HG03378 (cell line): Measurements from ENCODE around the gene DTWD2.
"Not testable (repeated sequence)": the region's sequence is repeated elsewhere in the genome, so short reads cannot be mapped to it uniquely, and the experiment has no call there.

Source experiments
- ATAC-seq: cut with Tn5 transposase; IDR thresholded peaks from one replicate; pipeline ENCODE4 v1.9.1; 2021; ENCODE audit warnings: mild to moderate bottlenecking, moderate library complexity; ENCODE audit not compliant: unreplicated experiment

DTWD2 gene

GRCh38 chr5:118998861-118999260 is 10.5 kb upstream of the DTWD2 start:
- not testable (repeated sequence) for ATAC-seq

- no peak for ATAC-seq
Observed at GRCh38 chr5:118996098-118996497, 7.8 kb upstream of the DTWD2 start.

GRCh38 chr5:118994595-118994994 is 6.2 kb upstream of the DTWD2 start:
- ATAC-seq, result no peak

GRCh38 chr5:118993118-118993517 is 4.8 kb upstream of the DTWD2 start:
- not testable (repeated sequence) for ATAC-seq

- not testable (repeated sequence) for ATAC-seq
Observed at GRCh38 chr5:118992055-118992454, 3.7 kb upstream of the DTWD2 start.

- no peak for ATAC-seq
Observed at GRCh38 chr5:118990582-118990981, 2.2 kb upstream of the DTWD2 start.

- no peak for ATAC-seq
Observed at GRCh38 chr5:118989816-118990215, 1.5 kb upstream of the DTWD2 start.

- no peak for ATAC-seq
Observed at GRCh38 chr5:118988866-118989180, 476 bp upstream of the DTWD2 start.

- ATAC-seq, result no peak
Observed at GRCh38 chr5:118984602-118985001, 3.7 kb downstream of the DTWD2 start.

GRCh38 chr5:118981783-118982182 is 6.6 kb downstream of the DTWD2 start:
- ATAC-seq, result no peak

- no peak for ATAC-seq
Observed at GRCh38 chr5:118980438-118980837, 7.9 kb downstream of the DTWD2 start.

- no peak for ATAC-seq
Observed at GRCh38 chr5:118980017-118980416, 8.3 kb downstream of the DTWD2 start.

- ATAC-seq, result not testable (repeated sequence)
Observed at GRCh38 chr5:118973779-118974445, 14.4 kb downstream of the DTWD2 start.

GRCh38 chr5:118968925-118969375 is 19.4 kb downstream of the DTWD2 start:
- ATAC-seq, result no peak

GRCh38 chr5:118968406-118968911 is 19.9 kb downstream of the DTWD2 start:
- ATAC-seq, result no peak

GRCh38 chr5:118967059-118967508 is 21.3 kb downstream of the DTWD2 start:
- ATAC-seq, result no peak

- ATAC-seq, result no peak
Observed at GRCh38 chr5:118965890-118966289, 22.5 kb downstream of the DTWD2 start.

GRCh38 chr5:118964970-118965369 is 23.4 kb downstream of the DTWD2 start:
- ATAC-seq, result not testable (repeated sequence)

GRCh38 chr5:118964388-118964787 is 24.0 kb downstream of the DTWD2 start:
- ATAC-seq, result not testable (repeated sequence)

- ATAC-seq, result no peak
Observed at GRCh38 chr5:118963169-118963568, 25.2 kb downstream of the DTWD2 start.

- ATAC-seq, result no peak
Observed at GRCh38 chr5:118960557-118960956, 27.8 kb downstream of the DTWD2 start.

GRCh38 chr5:118956727-118957126 is 31.6 kb downstream of the DTWD2 start:
- ATAC-seq, result no peak

- no peak for ATAC-seq
Observed at GRCh38 chr5:118953652-118954005, 34.7 kb downstream of the DTWD2 start.
